NCI-H526 treated with DMSO at 0.1 percent for 48 hours (cell line): ENCODE measurements around the gene GPR37.

ENCODE experiments used
- DNase-seq: peaks from one replicate; lab custom pipeline; 2025; lab: John Stamatoyannopoulos, UW

GPR37 gene

GRCh38 chr7:124724507-124725192, 40.9 kb downstream of the GPR37 start:
- no peak for DNase-seq

- DNase-seq = no peak
Observed at GRCh38 chr7:124724079-124724478, 41.5 kb downstream of the GPR37 start.

GRCh38 chr7:124723012-124723411, 42.6 kb downstream of the GPR37 start:
- no peak for DNase-seq

- DNase-seq = no peak
Observed at GRCh38 chr7:124722292-124722691, 43.3 kb downstream of the GPR37 start.

- no peak for DNase-seq
Observed at GRCh38 chr7:124720195-124720594, 45.4 kb downstream of the GPR37 start.

- DNase-seq = no peak
Observed at GRCh38 chr7:124718032-124718766, 47.4 kb downstream of the GPR37 start.

GRCh38 chr7:124716894-124717293, 48.7 kb downstream of the GPR37 start:
- no peak for DNase-seq

GRCh38 chr7:124713086-124713485, 52.5 kb downstream of the GPR37 start:
- no peak for DNase-seq

- DNase-seq = no peak
Observed at GRCh38 chr7:124712017-124712416, 53.6 kb downstream of the GPR37 start.

GRCh38 chr7:124702385-124702784, 63.2 kb downstream of the GPR37 start:
- no peak for DNase-seq

- no peak for DNase-seq
Observed at GRCh38 chr7:124701955-124702354, 63.6 kb downstream of the GPR37 start.

GRCh38 chr7:124700655-124701054, 64.9 kb downstream of the GPR37 start:
- no peak for DNase-seq

- DNase-seq = no peak
Observed at GRCh38 chr7:124698964-124699363, 66.6 kb downstream of the GPR37 start.

GRCh38 chr7:124697746-124698145, 67.8 kb downstream of the GPR37 start:
- DNase-seq = no peak
